BLaER1 treated with 17β-estradiol and CSF1 and Interleukin-3, amounts not matched to agents 10 nM and 100 nM (cell line): ENCODE results near the gene KRT17.
"Not testable (repeated sequence)": the region's sequence is repeated elsewhere in the genome, so short reads cannot be mapped to it uniquely, and the experiment has no call there.

Experiments used
- H3K27ac ChIP-seq, 11 experiments: shearing (Covaris generic); formaldehyde crosslinking; 2 replicates each; pipeline ENCODE4 v1.8.1; 2022
- H3K27me3 ChIP-seq, 11 experiments: shearing (Covaris generic); formaldehyde crosslinking; 2 replicates each; pipeline ENCODE4 v1.8.1; 2022
- H3K36me3 ChIP-seq, 11 experiments: shearing (Covaris generic); formaldehyde crosslinking; 2 replicates each; pipeline ENCODE4 v1.8.1; 2022
- H3K4me1 ChIP-seq, 10 experiments: shearing (Covaris generic); formaldehyde crosslinking; 2 replicates each; pipeline ENCODE4 v1.8.1; 2022
- H3K4me2 ChIP-seq, 11 experiments: shearing (Covaris generic); formaldehyde crosslinking; 2 replicates each; pipeline ENCODE4 v1.8.1; 2022
- H3K4me3 ChIP-seq, 10 experiments: shearing (Covaris generic); formaldehyde crosslinking; 2 replicates each; pipeline ENCODE4 v1.8.1; 2022
- H3K9ac ChIP-seq, 11 experiments: shearing (Covaris generic); formaldehyde crosslinking; 2 replicates each; pipeline ENCODE4 v1.8.1; 2022
- H3K9me3 ChIP-seq, 11 experiments: shearing (Covaris generic); formaldehyde crosslinking; replicated peaks in 1 of 11; 2 replicates each; pipeline ENCODE4 v1.8.1; 2022
- H4K20me1 ChIP-seq, 11 experiments: shearing (Covaris generic); formaldehyde crosslinking; 2 replicates each; pipeline ENCODE4 v1.8.1; 2022
- Cebpa-rat ChIP-seq, 11 experiments: shearing (Covaris generic); IDR thresholded peaks; 2 replicates each; pipeline ENCODE4 v1.8.1; 2022

The KRT17 gene

DNA sequence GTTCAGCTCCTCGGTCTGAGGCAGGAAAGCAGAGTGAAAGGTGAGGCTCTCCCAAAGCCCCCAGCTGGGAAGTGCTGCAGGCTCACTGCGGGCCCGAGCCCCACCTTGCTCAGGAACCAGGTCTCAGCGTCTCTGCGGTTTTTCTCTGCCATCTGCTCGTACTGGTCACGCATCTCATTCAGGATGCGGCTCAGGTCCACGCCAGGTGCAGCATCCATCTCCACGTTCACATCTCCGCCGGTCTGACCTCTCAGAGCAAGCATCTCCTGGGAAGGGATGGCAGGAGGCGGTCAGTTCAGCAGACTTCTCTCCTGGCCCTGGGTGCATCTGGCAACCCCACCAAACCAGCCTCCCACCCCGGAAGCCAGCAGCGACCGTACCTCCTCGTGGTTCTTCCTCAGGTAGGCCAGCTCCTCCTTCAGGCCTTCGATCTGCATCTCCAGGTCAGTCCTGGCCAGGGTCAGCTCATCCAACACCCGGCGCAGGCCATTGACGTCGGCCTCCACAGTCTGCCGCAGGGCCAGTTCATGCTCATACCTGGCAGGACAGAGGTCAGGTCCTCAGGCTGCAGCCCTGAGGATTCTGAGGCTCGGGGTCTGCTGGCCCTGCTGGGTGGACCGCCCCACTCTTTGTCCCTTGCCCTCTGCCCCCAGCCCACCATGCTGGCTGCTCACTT, 13.3 kb downstream of the KRT17 start:
- Histone ChIP-seq H3K4me2 (no peak overlapping the region), H3K27ac (no peak overlapping the region), H3K4me1 (peaks cover 0 to 23% (median 16%) of the 10 kb centered on the region in 10 experiments; a peak in 14 of 20 replicates), H3K4me3 (no peak overlapping the region), H3K9ac (no peak overlapping the region), H3K9me3 (peaks cover 18 to 19% (median 19%) of the 10 kb centered on the region in 11 experiments), H3K27me3 (no peaks in the 10 kb centered on the region), H4K20me1 (no peaks in the 10 kb centered on the region), H3K36me3 (no peaks in the 10 kb centered on the region)
- TF ChIP-seq Cebpa-rat (IDR thresholded peaks at IDR 0.05) = no peak

- peak overlapping the region in 3 of 11 experiments; percentile 50 to 67 (median 57); a peak in 3 of 22 replicates for H3K4me2 ChIP-seq
- peaks cover 26 to 29% (median 28%) of the 10 kb centered on the region in 11 experiments for H3K9me3 ChIP-seq
- H3K4me3 ChIP-seq, H3K27me3 ChIP-seq, H3K27ac ChIP-seq, H3K9ac ChIP-seq, H3K36me3 ChIP-seq, H4K20me1 ChIP-seq: not testable (repeated sequence)
- H3K4me1 ChIP-seq = peaks cover 0 to 19% (median 15%) of the 10 kb centered on the region in 10 experiments; a peak in 14 of 20 replicates
Measured at GRCh38 chr17:41610061-41610517, 14.3 kb downstream of the KRT17 start.

- not testable (repeated sequence) for H3K4me3 ChIP-seq, H3K36me3 ChIP-seq, H4K20me1 ChIP-seq, H3K9ac ChIP-seq, H3K4me2 ChIP-seq, H3K27ac ChIP-seq, H3K27me3 ChIP-seq
- Histone ChIP-seq H3K9me3 (peaks cover 26 to 30% (median 28%) of the 10 kb centered on the region in 11 experiments), H3K4me1 (peaks cover 0 to 18% (median 15%) of the 10 kb centered on the region in 10 experiments; a peak in 14 of 20 replicates)
Measured at GRCh38 chr17:41606930-41607329, 17.4 kb downstream of the KRT17 start.

- no peak overlapping the region for H3K27ac ChIP-seq
- H3K4me1 ChIP-seq = no peaks in the 10 kb centered on the region
- TF ChIP-seq Cebpa-rat (IDR thresholded peaks at IDR 0.05) = no peak
Measured at GRCh38 chr17:41602524-41602923, 21.9 kb downstream of the KRT17 start.

GRCh38 chr17:41600318-41600717, 24.1 kb downstream of the KRT17 start:
- Histone ChIP-seq H3K4me2 (no peak overlapping the region), H3K4me1 (no peaks in the 10 kb centered on the region), H3K27ac (no peak overlapping the region), H4K20me1 (no peaks in the 10 kb centered on the region), H3K9me3 (peaks cover under 1 to 4% (median 2%) of the 10 kb centered on the region in 11 experiments; a peak in 14 of 22 replicates), H3K36me3 (no peaks in the 10 kb centered on the region), H3K9ac (no peak overlapping the region), H3K27me3 (no peaks in the 10 kb centered on the region), H3K4me3 (no peak overlapping the region)
- no peak for TF ChIP-seq Cebpa-rat (IDR thresholded peaks at IDR 0.05)

More at GRCh38 chr17:41602524-41602923, 21.9 kb downstream of the KRT17 start:
- Histone ChIP-seq H4K20me1 (no peaks in the 10 kb centered on the region), H3K27me3 (no peaks in the 10 kb centered on the region), H3K9me3 (peaks cover 23 to 26% (median 24%) of the 10 kb centered on the region in 11 experiments), H3K9ac (no peak overlapping the region), H3K36me3 (no peaks in the 10 kb centered on the region), H3K4me2 (no peak overlapping the region), H3K4me3 (no peak overlapping the region)

- Histone ChIP-seq H3K9me3 (no peaks in the 10 kb centered on the region; a peak in 1 of 22 replicates), H3K27me3 (no peaks in the 10 kb centered on the region), H3K9ac (no peak overlapping the region), H3K4me1 (no peaks in the 10 kb centered on the region), H3K4me2 (no peak overlapping the region), H4K20me1 (no peaks in the 10 kb centered on the region), H3K27ac (no peak overlapping the region), H3K4me3 (no peak overlapping the region), H3K36me3 (no peaks in the 10 kb centered on the region)
- no peak for TF ChIP-seq Cebpa-rat (IDR thresholded peaks at IDR 0.05)
Measured at GRCh38 chr17:41599680-41600079, 24.7 kb downstream of the KRT17 start.

- H3K4me2 ChIP-seq = no peak overlapping the region
- H3K9me3 ChIP-seq = no peaks in the 10 kb centered on the region; a peak in 1 of 22 replicates
- TF ChIP-seq Cebpa-rat (IDR thresholded peaks at IDR 0.05) = no peak
- H3K27ac ChIP-seq = no peak overlapping the region
- H3K36me3 ChIP-seq = no peaks in the 10 kb centered on the region
- H3K4me3 ChIP-seq = no peak overlapping the region
- no peaks in the 10 kb centered on the region for H3K27me3 ChIP-seq
- H4K20me1 ChIP-seq = no peaks in the 10 kb centered on the region
- H3K4me1 ChIP-seq = no peaks in the 10 kb centered on the region
- H3K9ac ChIP-seq = no peak overlapping the region
Measured at GRCh38 chr17:41595585-41595984, 28.8 kb downstream of the KRT17 start.

- Histone ChIP-seq H3K36me3 (no peaks in the 10 kb centered on the region), H3K4me3 (no peak overlapping the region), H3K9ac (no peak overlapping the region), H3K9me3 (no peaks in the 10 kb centered on the region; a peak in 1 of 22 replicates), H3K27me3 (no peaks in the 10 kb centered on the region), H3K4me1 (no peaks in the 10 kb centered on the region), H3K27ac (no peak overlapping the region), H3K4me2 (no peak overlapping the region), H4K20me1 (no peaks in the 10 kb centered on the region)
- TF ChIP-seq Cebpa-rat (IDR thresholded peaks at IDR 0.05) = no peak
Measured at GRCh38 chr17:41594363-41594915, 29.9 kb downstream of the KRT17 start.

GRCh38 chr17:41593306-41593981, 30.9 kb downstream of the KRT17 start:
- no peak overlapping the region for H3K4me2 ChIP-seq
- H4K20me1 ChIP-seq = no peaks in the 10 kb centered on the region
- no peak overlapping the region for H3K27ac ChIP-seq
- TF ChIP-seq Cebpa-rat (IDR thresholded peaks at IDR 0.05) = no peak
- no peak overlapping the region for H3K4me3 ChIP-seq
- H3K36me3 ChIP-seq = no peaks in the 10 kb centered on the region
- no peaks in the 10 kb centered on the region for H3K27me3 ChIP-seq
- no peaks in the 10 kb centered on the region for H3K4me1 ChIP-seq
- H3K9ac ChIP-seq = no peak overlapping the region
- no peaks in the 10 kb centered on the region; a peak in 1 of 22 replicates for H3K9me3 ChIP-seq
